Endothelial cell of umbilical vein (primary cell): ENCODE results near the gene AP3M1. TPM values are rescaled to one million over a fixed set of nuclear protein-coding genes. Genes with fewer than 3 reads are reported as not detected.

Experiments
- BruUV-seq: library from RNA; stranded (reverse); fragments of 400-500 nt; replicated peaks from 2 replicates; lab custom pipeline; 2021; lab: Mats Ljungman, UMichigan
- CTCF ChIA-PET: fragments of 300-600, 350-600 bp; sonication (Branson Sonifier 250); formaldehyde crosslinking; loops from one replicate; lab custom pipeline; 2021; ENCODE audit warnings: antibody characterized with exemption, inconsistent platforms; lab: Charles Lee
- POLR2A ChIA-PET: fragments of 300-600, 350-600 bp; sonication (Branson Sonifier 250); formaldehyde crosslinking; loops from one replicate; lab custom pipeline; 2021; ENCODE audit warnings: antibody characterized with exemption, inconsistent platforms; lab: Charles Lee
- DNase-seq: peaks from one replicate; pipeline ENCODE4 v3.0.0-alpha.2; 2011; ENCODE audit warnings: low read depth, low spot score
- FAIRE-seq: peaks from 2 replicates; lab custom pipeline; 2011; peaks lifted over from hg19 to GRCh38; lab: Jason Lieb, UNC
- H2AFZ ChIP-seq: 2 replicates; pipeline ENCODE4 v1.6.0; 2012; ENCODE audit warnings: low read depth, low read length, control low read depth, inconsistent platforms
- H3K27ac ChIP-seq: 2 replicates; pipeline ENCODE4 v1.5.1; 2011; ENCODE audit warnings: low read depth, mild to moderate bottlenecking, control low read depth, low read length, moderate library complexity; ENCODE audit not compliant: insufficient read depth
- H3K27me3 ChIP-seq, 2 experiments: 2 replicates each; pipeline versions ENCODE4 v1.6.0 to v1.6.1; 2011; ENCODE audit warnings: low read length in 2 of 2, mixed read lengths in 1 of 2; ENCODE audit not compliant: control insufficient read depth in 2 of 2, insufficient read depth in 2 of 2
- H3K36me3 ChIP-seq, 2 experiments: 2 replicates in 1 of 2; 3 replicates in 1 of 2; pipeline ENCODE4 v1.5.1; 2011; ENCODE audit warnings: low read length in 2 of 2, mild to moderate bottlenecking in 1 of 2, moderate library complexity in 1 of 2; ENCODE audit not compliant: control insufficient read depth in 2 of 2, insufficient read depth in 2 of 2; ENCODE audit errors: extremely low read depth in 1 of 2
- H3K4me1 ChIP-seq: 3 replicates; pipeline ENCODE4 v1.5.1; 2011; ENCODE audit warnings: mild to moderate bottlenecking, low read length; ENCODE audit not compliant: control insufficient read depth, insufficient read depth; ENCODE audit errors: extremely low read depth
- H3K4me2 ChIP-seq: 2 replicates; pipeline ENCODE4 v1.6.1; 2011; ENCODE audit warnings: low read length, control low read depth, mixed read lengths; ENCODE audit not compliant: insufficient read depth
- H3K4me3 ChIP-seq, 3 experiments: fragments of 200-600 bp in 1 of 3; sonication (generic), shearing (Covaris generic) in 1 of 3; replicated peaks in 1 of 3; 2 replicates each; pipeline ENCODE4 v1.5.1; 2011 to 2016; ENCODE audit warnings: control low read depth in 3 of 3, low read length in 3 of 3, mild to moderate bottlenecking in 2 of 3, inconsistent platforms in 1 of 3, low read depth in 1 of 3, moderate library complexity in 1 of 3; ENCODE audit not compliant: insufficient read depth in 1 of 3
- H3K79me2 ChIP-seq: 2 replicates; pipeline ENCODE4 v1.6.0; 2012; ENCODE audit warnings: low read length, inconsistent platforms; ENCODE audit not compliant: control insufficient read depth, insufficient read depth
- H3K9ac ChIP-seq: replicated peaks from 2 replicates; pipeline ENCODE3; 2011; ENCODE audit warnings: low read length, control low read depth; ENCODE audit not compliant: insufficient read depth; ENCODE audit errors: extremely low read depth
- H3K9me1 ChIP-seq: replicated peaks from 3 replicates; pipeline ENCODE4 v1.6.0; 2011; ENCODE audit warnings: mild to moderate bottlenecking, low read length; ENCODE audit not compliant: control insufficient read depth, insufficient read depth; ENCODE audit errors: extremely low read depth
- H3K9me3 ChIP-seq: replicated peaks from 2 replicates; pipeline ENCODE4 v1.5.1; 2012; ENCODE audit warnings: low read length, inconsistent platforms; ENCODE audit not compliant: control insufficient read depth, insufficient read depth
- H4K20me1 ChIP-seq: replicated peaks from 2 replicates; pipeline ENCODE3; 2011; ENCODE audit warnings: mild to moderate bottlenecking, low read length; ENCODE audit not compliant: control insufficient read depth, insufficient read depth; ENCODE audit errors: extremely low read depth
- EZH2 ChIP-seq: IDR thresholded peaks from 2 replicates; pipeline ENCODE4 v1.6.1; 2012; ENCODE audit warnings: borderline replicate concordance, low read depth, mild to moderate bottlenecking, moderate library complexity, low read length, inconsistent platforms; ENCODE audit not compliant: severe bottlenecking
- FOS ChIP-seq: IDR thresholded peaks from 2 replicates; pipeline ENCODE4 v1.6.1; 2011; ENCODE audit warnings: mild to moderate bottlenecking, low read length, moderate library complexity, borderline replicate concordance; ENCODE audit not compliant: insufficient read depth
- GATA2 ChIP-seq: IDR thresholded peaks from 2 replicates; pipeline ENCODE4 v1.7.0; 2011; ENCODE audit warnings: low read depth, mild to moderate bottlenecking, moderate library complexity, mixed read lengths, low read length; ENCODE audit not compliant: insufficient read length, insufficient read depth
- JUN ChIP-seq: IDR thresholded peaks from 2 replicates; pipeline ENCODE4 v1.6.1; 2011; ENCODE audit warnings: borderline replicate concordance, low read depth; ENCODE audit not compliant: insufficient read length, insufficient read depth
- MYC ChIP-seq: IDR thresholded peaks from one replicate; pipeline ENCODE4 v1.6.1; 2011; ENCODE audit warnings: mild to moderate bottlenecking, low read depth, low read length
- POLR2A ChIP-seq: IDR thresholded peaks from 2 replicates; pipeline ENCODE4 v1.6.1; 2012; ENCODE audit warnings: low read depth, mild to moderate bottlenecking, control low read depth, low read length
- POLR2AphosphoS5 ChIP-seq: IDR thresholded peaks from 2 replicates; pipeline ENCODE4 v1.6.1; 2012; ENCODE audit warnings: low read depth, mild to moderate bottlenecking, control low read depth, low read length, moderate library complexity; ENCODE audit not compliant: insufficient read depth
- dilution Hi-C: fragments of 300-500 bp; cut with MboI; formaldehyde crosslinking; loops from one replicate; pipeline ENCODE4 v1.15.0; 2019; ENCODE audit warnings: low sequenced_read_pairs; ENCODE audit not compliant: extremely low pct_ligation_motif_present
- intact Hi-C: fragments of 100-400 bp; cut with micrococcal nuclease; formaldehyde crosslinking; loops from one replicate; pipeline ENCODE4 v1.10.0; 2022
- polyA plus RNA-seq, 4 experiments: library from polyadenylated mRNA; depleted of rRNA in 3 of 4; stranded (reverse) in 3 of 4; unstranded in 1 of 4; fragments of >200 nt; gene quantifications; 2 replicates each; pipeline versions ENCODE4 v1.2.1 to v1.2.3, GENCODE V29; 2011 to 2012; ENCODE audit warnings: missing spikeins in 1 of 4
- total RNA-seq: library from RNA; stranded (reverse); gene quantifications from 2 replicates; pipeline ENCODE4 v1.2.3, GENCODE V29; 2021
- TF ChIP-seq, protein P1 (sequence below): IDR thresholded peaks from 2 replicates; pipeline ENCODE4 v1.6.1; 2011; ENCODE audit not compliant: insufficient read depth, insufficient read length
- TF ChIP-seq, protein P2 (sequence below), 2 donors: IDR thresholded peaks; 1 replicate in 1 of 2; 2 replicates in 1 of 2; pipeline ENCODE4 v1.5.1; 2011; ENCODE audit warnings: low read length in 2 of 2, mild to moderate bottlenecking in 2 of 2, moderate library complexity in 2 of 2, control low read depth in 1 of 2, inconsistent platforms in 1 of 2, low read depth in 1 of 2; ENCODE audit not compliant: insufficient read depth in 1 of 2; ENCODE audit errors: extremely low read depth in 1 of 2

AP3M1 gene
- total and polyA plus RNA-seq, 2 donors (not counting 3 experiments of a cell fraction or from before 2014, with no cell fraction given): 34.0 to 58.8 TPM

DNA sequence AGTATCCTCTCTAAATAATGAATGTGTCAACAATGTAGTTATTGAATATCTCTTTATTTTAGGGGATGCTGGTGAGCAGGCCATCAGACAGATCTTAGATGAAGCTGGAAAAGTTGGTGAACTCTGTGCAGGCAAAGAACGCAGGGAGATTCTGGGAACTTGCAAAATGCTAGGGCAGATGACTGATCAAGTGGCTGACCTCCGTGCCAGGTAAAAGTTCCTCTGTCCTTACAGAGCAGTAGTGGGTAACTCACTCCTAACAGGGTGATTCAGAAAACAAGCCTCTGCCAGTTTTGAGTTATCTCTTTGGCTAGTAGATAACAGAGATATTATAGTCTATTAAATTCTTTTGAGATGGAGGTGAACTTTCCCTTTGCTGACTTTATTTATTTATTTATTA is 67.3 kb downstream of the AP3M1 start:
- dilution Hi-C loops: no loop called here
- Histone ChIP-seq H3K9me3 (no peaks in the 10 kb centered on the region), H3K79me2 (peaks cover 38% of the 10 kb centered on the region), H2AFZ (no peak overlapping the region), H3K36me3 (peaks cover 5 to 21% of the 10 kb centered on the region in 2 experiments), H3K4me3 (no peak overlapping the region), H3K9me1 (no peaks in the 10 kb centered on the region), H3K4me1 (peaks cover 31% of the 10 kb centered on the region), H4K20me1 (no peaks in the 10 kb centered on the region), H3K27ac (no peak overlapping the region), H3K27me3 (no peaks in the 10 kb centered on the region), H3K9ac (no peak overlapping the region), H3K4me2 (no peak overlapping the region)
- no peak for FAIRE-seq
- TF ChIP-seq FOS: no peak
- intact Hi-C loops: no loop called here
- CTCF ChIA-PET: interaction anchor here (0.6 kb wide), 1 partner anchor 197 kb away, joined by 3 read pairs; no protein-coding TSS in a partner anchor
- no peak for DNase-seq
- BruUV-seq: no TSS peak
- POLR2A ChIA-PET: no interaction called here

DNA sequence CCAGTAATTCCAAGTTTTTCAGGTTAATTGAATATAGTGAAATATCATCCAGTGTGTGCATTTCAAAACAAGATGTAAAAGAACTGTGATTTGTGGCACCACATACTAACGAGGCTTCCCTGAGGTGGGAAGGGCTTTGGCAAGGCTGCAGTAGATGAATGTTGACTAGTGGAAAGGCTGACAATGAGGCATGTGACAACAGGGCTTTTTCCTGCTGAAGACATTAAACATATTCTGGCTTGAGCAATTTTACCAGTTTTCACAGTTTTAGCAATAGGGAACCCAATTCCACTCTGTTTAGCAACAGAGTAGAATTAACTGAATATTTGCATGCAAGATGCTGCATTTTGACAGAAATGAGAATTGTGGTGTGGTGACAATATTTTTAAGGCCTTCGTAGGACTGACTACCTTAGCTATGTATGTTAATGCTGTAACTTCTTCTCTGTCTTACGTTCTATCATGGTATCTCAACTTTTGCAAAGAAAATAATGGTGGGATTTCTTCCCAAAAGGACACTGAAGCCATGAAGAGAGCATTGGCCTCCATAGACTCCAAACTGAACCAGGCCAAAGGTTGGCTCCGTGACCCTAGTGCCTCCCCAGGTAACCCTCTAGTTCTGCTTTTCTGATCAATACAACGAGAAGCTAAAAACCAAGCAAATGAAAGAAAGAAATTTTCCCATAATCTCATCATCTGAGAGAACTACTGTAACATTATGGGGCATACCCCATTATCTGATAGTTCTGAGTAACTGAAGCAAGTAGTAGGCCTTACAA is 68.5 kb downstream of the AP3M1 start:
- Histone ChIP-seq H3K27ac (no peak overlapping the region), H4K20me1 (no peaks in the 10 kb centered on the region), H3K27me3 (no peaks in the 10 kb centered on the region), H2AFZ (no peak overlapping the region), H3K4me1 (peaks cover 42% of the 10 kb centered on the region), H3K9me1 (no peaks in the 10 kb centered on the region), H3K9ac (no peak overlapping the region), H3K79me2 (peaks cover 38% of the 10 kb centered on the region), H3K4me3 (no peak overlapping the region), H3K9me3 (no peaks in the 10 kb centered on the region), H3K36me3 (peaks cover 5 to 19% of the 10 kb centered on the region in 2 experiments), H3K4me2 (no peak overlapping the region)
- TF ChIP-seq, protein P1, sequence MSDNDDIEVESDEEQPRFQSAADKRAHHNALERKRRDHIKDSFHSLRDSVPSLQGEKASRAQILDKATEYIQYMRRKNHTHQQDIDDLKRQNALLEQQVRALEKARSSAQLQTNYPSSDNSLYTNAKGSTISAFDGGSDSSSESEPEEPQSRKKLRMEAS: no peak
- no peak for TF ChIP-seq FOS
- no peak for TF ChIP-seq EZH2
- TF ChIP-seq POLR2A: no peak
- no peak for TF ChIP-seq POLR2AphosphoS5
- TF ChIP-seq GATA2: no peak
- TF ChIP-seq JUN: no peak
- TF ChIP-seq, protein P2, sequence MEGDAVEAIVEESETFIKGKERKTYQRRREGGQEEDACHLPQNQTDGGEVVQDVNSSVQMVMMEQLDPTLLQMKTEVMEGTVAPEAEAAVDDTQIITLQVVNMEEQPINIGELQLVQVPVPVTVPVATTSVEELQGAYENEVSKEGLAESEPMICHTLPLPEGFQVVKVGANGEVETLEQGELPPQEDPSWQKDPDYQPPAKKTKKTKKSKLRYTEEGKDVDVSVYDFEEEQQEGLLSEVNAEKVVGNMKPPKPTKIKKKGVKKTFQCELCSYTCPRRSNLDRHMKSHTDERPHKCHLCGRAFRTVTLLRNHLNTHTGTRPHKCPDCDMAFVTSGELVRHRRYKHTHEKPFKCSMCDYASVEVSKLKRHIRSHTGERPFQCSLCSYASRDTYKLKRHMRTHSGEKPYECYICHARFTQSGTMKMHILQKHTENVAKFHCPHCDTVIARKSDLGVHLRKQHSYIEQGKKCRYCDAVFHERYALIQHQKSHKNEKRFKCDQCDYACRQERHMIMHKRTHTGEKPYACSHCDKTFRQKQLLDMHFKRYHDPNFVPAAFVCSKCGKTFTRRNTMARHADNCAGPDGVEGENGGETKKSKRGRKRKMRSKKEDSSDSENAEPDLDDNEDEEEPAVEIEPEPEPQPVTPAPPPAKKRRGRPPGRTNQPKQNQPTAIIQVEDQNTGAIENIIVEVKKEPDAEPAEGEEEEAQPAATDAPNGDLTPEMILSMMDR (IDR thresholded peaks at IDR 0.05; ENCODE audit: extremely low read depth in 1 of 2, insufficient read depth in 1 of 2, low read depth in 1 of 2, low read length in 2 of 2): no peak
- no peak for TF ChIP-seq MYC
- POLR2A ChIA-PET: interaction anchor here (0.5 to 0.8 kb wide), 3 partner anchors 69 to 185 kb away, joined by 3 to 6 read pairs (median 5); partner anchors contain the start of gene ADK
- BruUV-seq: no TSS peak
- FAIRE-seq (no peak), DNase-seq (no peak)
- intact Hi-C loops (loop anchor here (1.0 to 2.0 kb wide), 5 partner anchors 83 to 233 kb away; no protein-coding TSS in a partner anchor), dilution Hi-C loops (no loop called here)
- CTCF ChIA-PET: interaction anchor here (0.5 to 8.1 kb wide), 61 partner anchors 9 to 247 kb away, joined by 3 to 191 read pairs (median 4); partner anchors contain the start of genes PLAU and VCL
